SK-N-SH (cell line): Measurements from ENCODE around the gene CHST2.

Source experiments
- MEF2A ChIP-seq: IDR thresholded peaks from 2 replicates; pipeline ENCODE4 v1.4.0; 2012; ENCODE audit warnings: low read depth, borderline replicate concordance
- POLR2AphosphoS5 ChIP-seq: IDR thresholded peaks from 2 replicates; pipeline ENCODE4 v1.6.1; 2012; ENCODE audit warnings: low read depth, low read length
- TEAD4 ChIP-seq: IDR thresholded peaks from 2 replicates; pipeline ENCODE4 v1.4.0; 2012; ENCODE audit warnings: mild to moderate bottlenecking, borderline replicate concordance; ENCODE audit not compliant: insufficient read depth
- TF ChIP-seq, protein P1 (sequence below): fragments of 200-600 bp; sonication (generic); IDR thresholded peaks from 2 replicates; pipeline ENCODE4 v1.6.1; 2017; ENCODE audit warnings: antibody characterized with exemption, mild to moderate bottlenecking, moderate library complexity

- TF ChIP-seq, protein P1, sequence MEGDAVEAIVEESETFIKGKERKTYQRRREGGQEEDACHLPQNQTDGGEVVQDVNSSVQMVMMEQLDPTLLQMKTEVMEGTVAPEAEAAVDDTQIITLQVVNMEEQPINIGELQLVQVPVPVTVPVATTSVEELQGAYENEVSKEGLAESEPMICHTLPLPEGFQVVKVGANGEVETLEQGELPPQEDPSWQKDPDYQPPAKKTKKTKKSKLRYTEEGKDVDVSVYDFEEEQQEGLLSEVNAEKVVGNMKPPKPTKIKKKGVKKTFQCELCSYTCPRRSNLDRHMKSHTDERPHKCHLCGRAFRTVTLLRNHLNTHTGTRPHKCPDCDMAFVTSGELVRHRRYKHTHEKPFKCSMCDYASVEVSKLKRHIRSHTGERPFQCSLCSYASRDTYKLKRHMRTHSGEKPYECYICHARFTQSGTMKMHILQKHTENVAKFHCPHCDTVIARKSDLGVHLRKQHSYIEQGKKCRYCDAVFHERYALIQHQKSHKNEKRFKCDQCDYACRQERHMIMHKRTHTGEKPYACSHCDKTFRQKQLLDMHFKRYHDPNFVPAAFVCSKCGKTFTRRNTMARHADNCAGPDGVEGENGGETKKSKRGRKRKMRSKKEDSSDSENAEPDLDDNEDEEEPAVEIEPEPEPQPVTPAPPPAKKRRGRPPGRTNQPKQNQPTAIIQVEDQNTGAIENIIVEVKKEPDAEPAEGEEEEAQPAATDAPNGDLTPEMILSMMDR: no peak
- TF ChIP-seq TEAD4: no peak
- no peak for TF ChIP-seq POLR2AphosphoS5
- TF ChIP-seq MEF2A: no peak
Observed at GRCh38 chr3:143167969-143168854, 48.6 kb downstream of the CHST2 start.
